G401.6 (cell line): ENCODE measurements around the gene CDKN2B-AS1.
"Not testable (repeated sequence)": the region's sequence is repeated elsewhere in the genome, so short reads cannot be mapped to it uniquely, and the experiment has no call there.

ENCODE experiments used
- FAIRE-seq: peaks from 2 replicates; lab custom pipeline; 2012; peaks lifted over from hg19 to GRCh38; lab: Jason Lieb, UNC

Gene CDKN2B-AS1

DNA sequence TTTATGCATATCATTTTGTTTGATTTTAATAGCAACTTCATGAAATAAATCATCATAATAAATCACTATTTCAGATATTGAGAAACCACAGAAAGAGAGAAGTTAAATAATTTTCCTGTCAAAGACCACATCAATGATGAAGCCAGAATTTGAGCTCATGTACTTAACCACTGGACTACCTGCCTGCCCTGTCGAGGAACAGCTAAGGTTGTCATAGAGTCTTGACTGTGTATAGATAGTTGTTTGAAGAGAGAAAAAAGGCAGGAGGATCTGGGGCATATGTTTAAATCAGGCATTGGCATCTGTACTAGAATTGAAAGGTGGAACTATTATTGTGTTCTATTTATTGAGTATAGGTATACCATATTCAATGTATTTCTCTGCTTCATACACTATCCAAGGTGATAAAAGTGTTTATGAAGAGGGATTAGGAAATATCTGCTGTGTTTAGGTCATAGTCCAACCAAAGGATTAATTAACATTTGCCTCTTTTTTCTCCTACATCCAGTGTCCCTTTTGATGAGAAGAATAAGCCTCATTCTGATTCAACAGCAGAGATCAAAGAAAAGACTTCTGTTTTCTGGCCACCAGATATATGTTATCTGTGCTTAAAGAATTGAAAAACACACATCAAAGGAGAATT is 51.8 kb downstream of the CDKN2B-AS1 start:
- FAIRE-seq: no peak

DNA sequence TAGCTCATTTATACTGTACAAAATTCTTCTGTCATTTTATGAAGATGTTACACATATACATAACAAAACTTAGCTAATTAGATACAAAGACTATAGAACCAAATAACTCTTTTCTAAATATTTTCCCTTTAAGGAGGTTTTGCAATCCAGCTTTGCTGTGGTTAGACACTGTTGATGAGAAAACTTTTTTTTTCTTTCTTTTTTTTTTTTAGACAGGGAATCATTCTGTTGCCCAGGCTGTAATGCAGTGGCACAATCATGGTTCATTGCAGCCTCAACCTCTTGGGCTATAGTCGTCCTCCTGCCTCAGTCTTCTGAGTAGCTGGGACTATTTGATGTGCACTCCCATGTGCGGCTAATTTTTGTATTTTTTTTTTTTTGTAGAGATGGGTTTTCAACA is 53.0 kb downstream of the CDKN2B-AS1 start:
- no peak for FAIRE-seq

DNA sequence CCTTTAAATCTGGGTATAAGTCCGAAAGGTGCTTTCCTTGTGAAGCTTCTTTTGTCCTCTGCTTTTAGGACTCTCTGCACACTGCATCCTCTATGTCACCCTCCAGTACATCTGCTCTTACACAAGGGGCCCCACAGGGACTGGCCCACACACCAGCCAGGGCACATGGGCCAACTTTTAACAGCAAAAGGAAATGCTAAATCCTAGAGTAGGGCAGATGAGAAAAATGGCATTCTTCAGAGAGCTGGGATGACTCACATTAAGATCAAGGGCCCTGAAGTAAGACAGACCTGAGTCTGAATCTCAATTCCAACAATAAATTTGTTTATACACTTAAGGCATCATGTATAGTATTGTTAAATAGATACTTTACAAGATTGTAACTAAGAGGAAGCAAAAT is 54.8 kb downstream of the CDKN2B-AS1 start:
- FAIRE-seq: no peak

DNA sequence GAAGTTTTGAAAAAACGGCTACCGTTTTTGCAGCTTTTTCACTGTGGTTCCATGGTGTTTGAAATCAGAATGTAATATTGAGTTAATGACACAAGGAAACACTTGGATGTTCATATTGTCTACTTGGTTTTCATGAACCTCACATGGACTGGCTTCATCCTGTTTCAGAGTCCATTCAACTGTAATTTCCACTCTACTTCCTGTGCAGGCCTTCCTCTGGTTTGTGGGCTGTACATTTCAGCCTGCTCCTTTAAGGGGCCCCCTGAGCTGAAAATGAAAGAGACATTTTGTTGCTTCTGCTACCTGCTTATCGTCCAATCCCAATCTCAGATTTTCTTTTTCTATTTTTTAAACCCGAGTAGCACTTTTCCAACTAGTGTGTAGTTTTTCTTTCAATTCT is 56.3 kb downstream of the CDKN2B-AS1 start:
- no peak for FAIRE-seq

DNA sequence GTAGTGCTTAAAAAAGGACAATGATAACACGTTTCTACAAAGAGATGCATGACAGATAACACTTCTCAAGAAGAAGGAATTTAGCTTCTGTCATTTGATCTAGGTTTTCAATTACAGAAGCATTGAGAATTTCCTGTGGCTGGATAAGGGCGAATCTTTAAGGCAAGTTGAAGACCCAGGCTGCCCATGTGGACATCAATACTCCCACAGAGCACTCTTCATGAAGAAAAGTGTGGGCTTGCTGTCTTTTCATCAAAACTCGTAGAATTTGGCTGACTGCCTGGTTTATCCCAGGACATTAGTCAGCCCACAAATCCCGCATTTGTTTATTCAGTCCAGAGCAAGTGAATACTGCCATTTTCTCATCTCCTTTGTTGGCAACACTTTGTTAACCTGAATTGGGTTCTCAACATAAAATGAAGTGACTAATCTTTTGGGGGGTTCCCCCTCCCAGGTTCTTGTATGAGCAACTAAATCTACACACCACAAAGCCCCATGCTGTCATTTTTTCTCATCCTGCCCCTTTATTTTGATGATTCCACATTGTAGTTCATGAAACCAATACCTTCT is 57.9 kb downstream of the CDKN2B-AS1 start:
- FAIRE-seq: no peak

DNA sequence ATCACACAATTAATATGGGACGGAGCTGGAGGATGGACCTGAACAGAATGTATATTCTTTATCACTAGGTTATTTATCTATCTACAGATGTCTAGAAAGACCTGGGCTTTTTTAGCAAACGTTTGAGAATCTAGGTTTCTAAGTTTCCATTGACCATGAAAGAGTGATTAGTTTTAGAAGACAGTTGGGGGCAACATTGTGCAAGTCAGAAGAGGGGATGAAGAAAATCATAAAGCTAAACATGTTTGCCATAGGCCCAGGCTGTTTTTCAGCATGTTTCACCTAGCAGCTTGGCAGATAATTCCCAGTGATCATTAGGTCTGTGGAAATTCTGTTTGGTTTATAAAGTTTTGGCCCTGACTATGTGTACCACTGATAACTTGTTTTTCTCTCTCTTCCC is 58.6 kb downstream of the CDKN2B-AS1 start:
- FAIRE-seq: no peak

DNA sequence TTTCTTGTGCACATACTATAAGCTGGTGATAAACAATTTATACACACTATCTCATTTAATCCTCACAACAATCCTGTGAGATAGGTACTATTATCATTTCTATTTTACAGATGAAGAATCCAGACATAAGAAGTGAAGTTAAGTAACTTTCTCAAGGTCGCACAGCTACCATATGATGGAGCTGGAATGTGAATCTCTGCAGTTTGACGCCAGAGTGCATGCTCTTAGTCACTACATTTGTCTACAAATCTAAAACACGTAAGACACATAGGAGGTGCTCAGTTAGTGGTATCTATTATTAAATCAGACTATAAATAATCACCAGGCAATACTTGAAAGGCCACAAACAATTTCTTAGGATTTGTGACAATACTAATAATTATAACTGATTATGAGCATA is 59.5 kb downstream of the CDKN2B-AS1 start:
- no peak for FAIRE-seq

DNA sequence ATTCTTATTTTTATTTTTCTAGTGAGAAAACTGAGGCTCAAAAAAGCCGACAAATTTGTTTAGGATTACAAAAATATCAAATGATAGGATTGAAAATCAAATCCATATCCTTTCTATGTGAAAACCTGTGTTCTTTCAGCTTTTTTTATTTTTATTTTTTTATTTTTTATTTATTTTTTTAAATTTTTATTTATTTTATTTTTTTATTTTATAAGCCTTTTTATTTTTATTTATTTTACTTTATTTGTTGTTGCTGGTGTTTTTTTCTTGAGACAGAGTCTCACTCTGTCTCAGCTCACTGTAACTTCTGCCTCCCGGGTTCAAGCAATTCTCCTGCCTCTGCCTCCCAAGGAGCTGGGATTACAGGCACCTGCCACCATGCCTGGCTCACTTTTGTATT is 59.9 kb downstream of the CDKN2B-AS1 start:
- no peak for FAIRE-seq

DNA sequence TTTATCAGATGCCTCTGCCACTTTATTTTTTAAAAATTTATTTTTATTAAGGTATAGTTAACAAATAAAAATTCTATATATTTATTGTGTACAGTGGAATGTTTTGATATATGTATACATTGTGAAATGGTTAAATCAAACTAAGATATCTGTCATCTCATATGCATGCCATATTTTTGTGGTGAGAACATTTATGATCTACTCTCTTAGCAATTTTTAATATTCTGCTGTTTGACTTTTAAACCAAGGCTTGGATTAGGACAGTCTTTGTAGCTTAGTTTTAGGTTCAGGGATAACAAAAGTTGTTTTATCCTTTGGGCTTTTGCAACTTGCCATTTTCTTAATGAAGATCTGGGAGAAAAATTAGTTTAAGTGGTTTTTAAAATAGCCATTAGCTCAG is 60.5 kb downstream of the CDKN2B-AS1 start:
- peak; percentile 21 for FAIRE-seq

DNA sequence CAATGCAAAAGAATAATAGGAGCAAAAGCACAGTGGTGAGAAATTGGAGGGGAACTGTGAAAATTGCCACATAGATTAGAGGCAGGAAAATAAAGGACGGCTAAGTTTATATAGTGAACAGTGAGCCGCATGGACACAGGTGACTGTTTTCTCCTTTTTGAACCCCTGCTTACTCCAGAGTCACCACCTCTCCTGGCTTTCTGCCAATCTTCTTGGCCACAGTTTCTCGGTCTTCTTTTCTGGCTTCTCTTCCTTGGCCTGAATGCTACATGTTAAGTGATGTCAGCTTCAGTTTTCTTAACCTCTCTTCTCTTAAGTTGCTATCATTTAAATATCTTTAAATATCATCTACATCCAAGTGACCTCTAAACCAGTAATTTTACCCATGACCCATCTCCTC is 61.8 kb downstream of the CDKN2B-AS1 start:
- no peak for FAIRE-seq

DNA sequence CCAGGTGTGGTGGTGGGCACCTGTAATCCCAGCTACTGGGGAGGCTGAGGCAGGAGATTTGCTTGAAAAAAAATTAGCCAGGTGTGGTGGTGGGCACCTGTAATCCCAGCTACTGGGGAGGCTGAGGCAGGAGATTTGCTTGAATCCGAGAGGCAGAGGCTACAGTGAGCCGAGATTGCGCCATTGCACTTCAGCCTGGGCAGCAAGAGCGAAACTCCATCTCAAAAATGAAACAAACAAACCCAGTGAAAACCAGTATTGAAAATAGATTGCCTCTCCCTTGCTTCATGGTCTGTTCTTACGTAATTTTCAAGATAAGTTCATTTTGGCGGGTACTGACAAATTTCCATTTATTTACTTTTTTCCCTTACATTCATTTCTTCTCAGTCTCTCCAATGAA is 63.4 kb downstream of the CDKN2B-AS1 start:
- FAIRE-seq: not testable (repeated sequence)

DNA sequence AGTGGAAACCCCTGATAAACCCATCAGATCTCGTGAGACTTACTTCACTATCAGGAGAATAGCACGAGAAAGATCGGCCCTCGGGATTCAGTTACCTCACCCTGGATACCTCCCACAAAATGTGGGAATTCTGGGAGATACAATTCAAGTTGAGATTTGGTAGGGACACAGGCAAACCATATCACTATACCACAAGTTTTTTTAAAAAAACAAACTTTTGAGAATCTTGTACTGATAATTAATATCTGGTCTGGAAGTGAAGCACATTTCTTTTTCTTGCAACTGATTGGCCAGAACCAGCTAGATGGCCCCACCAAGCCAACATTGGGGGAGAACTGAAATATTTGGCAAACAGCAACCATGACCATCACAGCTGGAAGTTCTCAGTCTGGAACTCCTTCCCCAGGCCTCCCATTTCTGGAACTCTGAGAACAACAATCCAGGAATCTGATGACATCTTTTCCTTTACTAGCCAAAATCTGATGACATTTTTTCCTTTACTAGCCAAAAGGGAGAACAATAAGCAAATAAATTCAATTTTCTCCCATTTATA is 66.3 kb downstream of the CDKN2B-AS1 start:
- FAIRE-seq: no peak

DNA sequence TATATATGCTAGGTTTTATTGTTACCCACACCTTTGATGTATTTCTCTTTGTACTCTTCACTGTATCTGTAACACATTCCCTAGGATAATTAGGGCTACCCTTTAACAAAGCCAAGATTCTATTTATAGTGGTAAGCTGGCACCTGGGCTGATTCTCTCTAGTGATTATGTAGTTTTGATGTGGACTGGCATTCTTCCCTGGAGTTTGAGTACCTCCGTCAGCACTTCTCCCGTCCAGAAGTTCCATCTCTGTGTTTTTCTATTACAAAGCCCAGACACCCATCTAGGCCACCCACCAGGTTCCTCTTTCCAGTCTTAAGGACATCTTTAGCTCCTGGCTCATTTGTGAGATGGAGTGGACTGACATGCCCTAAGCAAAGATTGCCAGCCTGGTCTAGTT is 70.4 kb downstream of the CDKN2B-AS1 start:
- FAIRE-seq: no peak

DNA sequence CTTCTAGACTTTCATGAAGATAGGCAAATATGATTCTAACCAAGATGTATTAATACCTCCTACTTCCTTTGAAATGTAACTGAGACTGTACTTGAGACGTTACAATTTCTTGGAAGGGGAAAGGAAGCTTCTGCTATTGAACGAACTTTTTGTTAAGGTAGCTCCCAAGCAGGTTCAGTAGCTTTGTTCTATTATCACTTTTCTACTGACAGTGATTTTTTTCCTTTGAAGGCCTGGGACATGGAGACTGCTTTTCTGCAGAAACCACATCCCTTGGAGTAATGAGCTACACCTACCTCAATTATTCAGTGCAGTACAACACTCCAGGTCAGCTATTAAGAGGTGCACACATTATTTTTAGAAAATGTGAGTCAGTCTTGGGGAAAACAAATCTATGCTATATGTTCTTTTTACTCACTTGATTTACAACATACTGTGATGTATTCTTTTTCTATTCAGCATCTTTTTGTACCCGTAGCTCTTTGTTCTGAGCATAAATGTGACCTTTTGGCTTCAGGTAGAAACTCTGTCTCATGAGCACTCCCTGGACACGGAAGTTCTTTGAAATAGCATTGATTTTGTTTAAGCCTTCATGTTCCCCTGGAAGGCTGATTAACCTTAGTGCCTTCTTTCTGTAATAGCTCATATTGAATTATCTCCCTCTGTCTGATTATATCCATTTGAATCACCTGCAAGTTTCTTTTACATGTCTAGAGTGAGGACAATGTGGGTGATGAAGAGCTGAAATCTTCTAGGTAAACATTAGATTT is 71.0 kb downstream of the CDKN2B-AS1 start:
- no peak for FAIRE-seq

DNA sequence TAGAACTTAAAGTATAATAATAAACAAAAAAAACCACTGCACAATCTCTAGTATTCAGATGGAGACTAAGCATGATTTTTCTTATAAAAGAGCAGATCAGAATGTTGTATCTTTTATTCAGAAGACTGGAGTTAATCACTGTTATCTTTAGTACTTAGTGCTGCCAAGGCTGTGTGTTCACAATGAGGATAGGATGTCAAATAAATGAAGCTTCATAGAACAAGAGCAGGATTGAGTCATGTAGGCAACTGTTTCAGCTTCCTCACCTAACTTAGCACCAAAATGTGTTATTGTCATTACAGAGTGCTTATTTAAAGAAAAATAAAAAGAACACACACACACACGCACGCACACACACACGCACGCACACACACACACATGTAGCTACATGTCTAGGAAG is 72.6 kb downstream of the CDKN2B-AS1 start:
- FAIRE-seq: no peak

DNA sequence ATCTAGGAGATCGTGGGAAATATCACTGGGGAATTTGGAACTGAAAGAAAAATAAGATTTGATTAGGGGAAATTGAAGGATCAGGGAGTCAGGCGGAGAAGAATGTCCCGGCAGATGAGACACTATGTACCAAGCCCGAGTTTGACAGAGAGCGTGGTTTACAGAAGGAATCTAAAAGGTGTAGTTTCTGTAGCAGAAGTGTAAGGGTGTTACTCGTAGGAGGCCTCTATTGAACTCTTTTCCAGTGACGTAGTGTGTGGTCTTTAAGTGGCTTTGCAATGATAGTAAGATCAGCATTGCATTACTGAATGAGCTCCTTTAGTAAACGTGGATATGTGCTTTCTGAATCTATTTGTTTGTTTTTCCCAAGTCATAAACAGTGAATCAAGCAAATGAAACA is 73.8 kb downstream of the CDKN2B-AS1 start:
- no peak for FAIRE-seq

DNA sequence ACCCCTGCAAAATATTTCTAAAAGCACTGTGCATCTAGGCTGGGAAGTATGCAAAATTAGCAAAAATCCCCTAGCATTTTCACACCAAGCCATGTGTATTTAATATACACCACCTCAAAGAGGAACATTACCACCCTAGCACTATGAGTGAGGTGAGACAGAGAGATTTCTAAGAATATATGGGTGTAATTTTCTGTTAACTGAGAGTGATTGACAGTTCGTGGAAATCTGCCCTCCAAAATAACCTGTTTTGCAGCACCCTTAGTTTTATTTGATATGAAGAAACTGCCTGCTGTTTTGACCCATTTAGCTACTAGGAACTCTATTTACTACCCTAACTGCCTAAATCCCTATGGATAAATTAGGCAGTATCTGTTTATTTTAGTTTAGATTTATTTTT is 78.8 kb downstream of the CDKN2B-AS1 start:
- no peak for FAIRE-seq

DNA sequence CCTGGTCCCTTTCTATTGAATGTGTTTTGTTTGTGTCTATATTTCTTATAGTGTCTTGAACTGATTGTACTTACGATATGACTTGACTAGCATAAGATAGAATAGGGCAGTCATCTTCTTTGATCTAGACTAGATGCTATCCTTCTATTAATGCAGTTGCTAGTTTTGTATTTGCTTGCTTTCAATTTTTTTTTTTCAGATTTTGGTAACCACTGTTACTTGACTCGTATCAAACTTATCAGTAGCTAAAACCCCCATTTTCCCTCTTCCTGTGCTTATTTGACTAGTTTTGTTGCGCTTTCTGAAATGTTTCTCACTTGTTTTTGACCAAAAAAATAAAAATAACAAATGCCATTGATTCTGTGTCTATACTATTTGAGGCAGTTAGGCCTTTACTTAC is 83.5 kb downstream of the CDKN2B-AS1 start:
- FAIRE-seq: no peak

DNA sequence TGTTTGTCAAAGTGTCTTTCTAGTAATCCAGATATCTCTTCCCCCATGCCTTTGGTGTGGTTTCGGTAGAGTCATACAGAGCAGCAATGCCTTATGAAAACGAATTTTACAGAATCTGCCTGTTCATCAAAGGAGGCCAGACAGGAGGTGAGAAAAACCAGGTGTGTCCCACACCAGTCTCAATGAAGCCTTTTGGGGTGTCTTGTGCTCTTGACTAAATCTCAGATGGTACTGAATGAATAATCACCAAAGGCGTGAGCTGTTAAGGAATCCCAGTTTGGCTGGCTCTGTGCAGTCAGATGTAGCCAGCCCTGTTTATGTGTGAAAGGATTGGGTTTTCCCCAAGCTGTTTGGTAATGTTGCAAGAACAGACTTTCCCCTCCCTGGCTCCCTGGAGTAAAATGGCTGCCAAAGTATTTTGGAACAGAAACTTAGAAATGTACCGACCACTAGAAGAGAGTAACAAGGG is 85.3 kb downstream of the CDKN2B-AS1 start:
- FAIRE-seq: no peak

DNA sequence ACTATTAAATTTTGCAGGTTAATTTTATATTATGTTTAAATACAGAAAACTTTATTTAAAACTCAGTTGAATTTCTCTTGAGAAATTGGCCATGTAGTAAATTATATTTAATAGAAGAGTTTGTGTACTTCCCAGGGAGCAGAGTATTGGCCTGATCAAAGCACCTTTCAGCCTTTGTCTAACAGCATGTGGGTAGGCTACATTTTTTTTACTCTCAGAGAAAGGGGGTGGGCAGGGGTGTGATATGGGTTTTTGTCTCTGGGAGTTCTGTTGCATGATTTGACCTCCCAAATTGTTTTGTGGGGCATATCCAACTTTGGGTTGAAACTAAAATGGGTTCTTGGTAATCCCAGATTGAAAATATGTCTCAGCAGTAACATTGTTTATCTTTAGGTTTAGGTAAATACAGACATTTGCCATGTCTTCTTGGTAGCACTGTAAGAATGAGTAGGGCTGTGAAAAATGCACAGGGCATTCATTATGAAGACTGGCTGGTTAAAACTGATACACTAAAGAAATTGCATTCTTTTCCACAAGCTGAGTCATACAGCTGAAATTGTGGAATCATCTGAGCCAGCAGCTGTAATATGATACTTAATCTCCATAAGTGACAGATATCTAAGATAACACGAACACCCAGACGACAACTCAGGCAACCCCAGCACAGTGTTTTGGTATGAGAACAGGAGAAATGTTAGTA is 89.9 kb downstream of the CDKN2B-AS1 start:
- FAIRE-seq: no peak

DNA sequence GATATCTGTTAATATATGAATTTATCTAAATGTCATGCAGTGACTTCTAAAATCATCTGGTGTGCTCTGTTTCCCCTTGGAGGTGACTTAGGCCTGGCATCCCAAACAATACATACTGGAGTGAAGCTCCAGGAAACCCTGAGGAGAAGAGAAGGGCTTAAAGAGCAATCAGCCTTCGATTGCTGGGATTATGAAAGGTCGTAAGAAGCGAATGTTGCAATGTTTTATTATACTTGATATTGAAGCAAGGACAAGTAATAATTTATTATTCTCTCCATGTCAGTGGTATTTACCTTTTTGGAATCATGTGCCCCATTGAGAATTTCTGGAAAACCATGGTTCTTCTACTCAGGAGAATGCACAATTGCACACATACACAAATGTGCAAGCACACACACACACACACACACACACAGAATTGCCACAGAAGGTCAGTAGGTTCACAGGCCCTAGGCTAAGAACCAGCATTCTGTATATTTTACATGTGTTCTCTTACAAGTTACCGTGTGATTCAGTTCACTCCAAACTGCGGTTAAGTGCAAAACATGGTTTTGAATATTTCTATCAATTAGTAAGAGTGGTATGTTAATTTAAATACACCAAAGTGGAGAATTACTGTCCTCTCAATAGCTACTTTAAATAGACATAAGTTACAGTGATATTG is 93.6 kb downstream of the CDKN2B-AS1 start:
- FAIRE-seq: no peak

DNA sequence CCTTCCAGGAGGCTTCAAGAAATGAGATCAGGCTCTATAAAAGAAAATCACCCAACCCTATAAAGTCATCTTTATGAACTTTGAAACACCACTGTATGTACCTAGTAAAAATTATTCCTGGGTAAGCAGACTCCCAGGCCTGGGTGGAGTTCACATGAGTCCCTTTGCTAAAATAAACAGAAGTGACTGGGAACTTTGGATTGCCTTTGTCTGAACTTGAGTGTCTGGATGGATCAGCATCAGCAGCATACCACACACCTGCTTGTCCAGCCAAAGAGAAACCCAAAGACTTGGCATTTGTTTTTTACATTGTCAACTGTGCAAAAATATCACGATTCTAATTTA is 94.1 kb downstream of the CDKN2B-AS1 start:
- no peak for FAIRE-seq
